ENCODE results near the gene NFIX.

The NFIX gene

DNA sequence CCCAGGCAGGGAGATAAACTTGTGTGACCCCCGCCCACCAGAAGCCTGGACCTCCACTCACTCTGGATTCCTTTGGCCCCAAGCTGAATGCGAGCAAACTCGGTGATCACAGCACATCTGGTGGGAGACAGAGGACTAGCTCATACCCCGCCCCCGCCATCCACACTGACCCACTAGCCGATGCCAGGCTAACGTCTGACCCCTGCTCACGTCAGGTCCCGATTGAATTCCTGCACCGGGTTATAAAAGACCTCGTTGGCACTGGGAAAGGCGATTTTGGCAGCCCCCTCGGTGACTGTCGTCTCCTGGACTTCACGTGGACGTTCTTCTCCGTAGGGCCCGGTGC is 120.6 kb downstream of the NFIX start:
- no peak for DNase-seq

DNA sequence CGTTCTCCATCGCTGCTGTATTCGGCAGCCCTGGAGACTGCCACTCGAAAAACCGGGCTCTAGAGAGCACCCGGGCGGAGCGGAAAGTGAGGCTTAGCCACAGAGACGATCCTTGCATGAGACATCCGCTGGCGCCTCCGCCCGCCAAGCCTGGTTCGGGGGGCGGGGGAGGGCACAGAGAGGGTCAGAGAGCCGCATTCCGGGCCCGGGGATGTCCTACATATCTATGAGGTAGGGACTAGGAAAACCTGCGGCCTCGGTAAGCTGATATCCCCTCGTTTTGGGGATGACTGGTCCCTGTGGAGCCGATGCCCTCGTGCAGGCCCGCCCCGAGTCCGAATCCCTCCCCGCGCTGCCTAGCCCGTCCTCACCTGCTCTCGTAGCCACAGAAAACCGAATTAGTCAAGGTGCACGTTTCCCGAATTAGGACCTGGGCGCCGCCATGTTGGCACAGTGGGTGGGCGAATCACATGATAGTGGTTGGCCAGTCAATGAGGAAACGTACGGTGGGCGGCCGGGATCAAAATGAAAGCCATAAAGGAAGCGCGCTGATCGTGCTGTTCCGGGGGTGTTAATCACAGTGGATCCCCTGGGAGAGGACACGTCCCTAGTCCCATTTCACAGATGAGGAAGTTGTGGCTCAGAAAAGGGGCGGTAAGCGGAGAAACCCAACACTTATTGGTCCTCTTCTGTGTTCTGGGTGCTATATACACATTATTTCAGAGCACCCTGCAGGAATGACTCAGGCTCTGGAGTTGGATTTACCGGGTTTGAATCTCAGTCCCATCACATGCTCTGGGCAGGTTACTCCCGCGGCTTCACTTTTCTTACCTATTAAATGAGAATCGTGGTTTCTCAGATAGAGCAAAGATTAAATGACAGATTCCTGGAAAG is 121.3 kb downstream of the NFIX start, which contains the start of gene TRMT1:
TSS of gene TRMT1 (minus strand) at position 459 of the 894 bp plus-strand sequence. CDS start at position 118, 341 bp downstream.
- peak; percentile 65 for DNase-seq

- no peak for DNase-seq
Measured at GRCh38 chr19:13117176-13117771, 122.0 kb downstream of the NFIX start.

DNA sequence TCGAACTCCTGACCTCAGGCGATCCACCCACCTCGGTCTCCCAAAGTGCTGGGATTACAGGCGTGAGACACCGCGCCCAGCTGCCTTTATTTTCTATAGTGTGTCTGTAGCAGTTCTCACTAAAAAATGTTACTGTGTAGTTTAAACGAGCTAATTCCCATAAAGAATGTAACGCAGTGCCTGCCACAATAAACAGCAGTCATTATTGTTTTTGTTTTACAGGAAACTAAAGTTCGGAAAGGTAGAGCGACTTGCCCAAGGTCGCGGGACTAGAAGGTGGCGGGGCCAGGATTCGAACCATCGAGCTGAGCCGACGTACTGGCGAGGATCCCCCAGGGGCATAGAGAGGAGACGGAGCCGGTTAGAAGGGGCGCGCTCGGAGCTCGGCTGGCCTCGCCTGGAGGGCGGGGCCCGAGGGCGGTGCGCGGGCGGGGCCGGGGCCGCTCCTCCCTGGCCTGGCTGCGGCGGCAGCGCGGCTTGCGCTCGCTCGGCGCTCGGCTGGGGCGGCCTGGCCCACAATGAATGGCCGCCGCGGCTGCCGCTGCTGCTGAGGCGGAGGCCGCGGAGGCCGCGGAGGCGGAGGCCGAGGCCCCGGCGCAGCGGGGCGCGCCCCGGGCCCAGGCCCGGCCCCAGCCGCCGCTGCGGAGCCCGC is 122.6 kb downstream of the NFIX start, which contains the start of gene NACC1:
TSS of gene NACC1 (plus strand) at position 493 of the 652 bp plus-strand sequence. CDS start 16,944 bp downstream, outside the sequence.
- peak; percentile 55 for DNase-seq

DNA sequence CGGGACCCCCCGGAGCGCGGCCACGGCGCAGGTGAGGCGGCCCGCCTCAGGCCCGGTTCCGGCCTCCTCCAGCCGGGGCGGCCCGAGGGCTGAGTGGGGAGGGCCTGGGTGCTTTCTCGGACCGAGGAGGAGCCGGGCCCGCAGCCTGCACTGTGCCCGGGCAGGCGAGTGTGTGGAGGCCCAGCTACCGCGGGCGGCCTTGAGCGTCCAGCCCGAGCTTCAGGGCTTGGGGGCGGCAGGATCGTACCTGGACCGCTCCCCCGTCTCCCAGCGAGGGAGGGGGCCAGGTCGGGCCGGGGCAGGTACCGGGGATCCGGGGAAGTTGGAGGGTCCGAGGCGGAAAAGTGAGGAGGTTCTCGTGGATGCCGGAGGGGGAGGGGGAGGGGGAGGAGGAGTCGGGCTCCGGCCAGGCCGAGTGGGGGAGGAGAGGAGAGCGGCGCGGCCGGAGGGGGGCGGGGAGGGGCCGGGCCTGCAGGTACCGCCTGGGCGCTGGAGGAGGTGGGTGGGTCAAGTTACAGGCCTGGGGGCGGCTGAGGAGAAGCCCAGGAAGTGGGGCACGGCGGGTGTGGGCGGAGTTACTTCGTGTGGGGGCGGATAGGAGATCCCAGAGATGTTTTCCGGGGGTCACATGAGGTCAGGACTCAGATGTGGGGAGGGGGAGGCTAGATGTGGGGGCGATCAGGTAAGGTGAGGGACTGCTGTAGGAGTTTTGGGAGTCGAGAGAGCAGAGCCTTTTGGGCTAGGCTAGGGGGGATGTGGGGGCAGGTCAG is 123.3 kb downstream of the NFIX start:
- DNase-seq = peak; percentile 14

DNA sequence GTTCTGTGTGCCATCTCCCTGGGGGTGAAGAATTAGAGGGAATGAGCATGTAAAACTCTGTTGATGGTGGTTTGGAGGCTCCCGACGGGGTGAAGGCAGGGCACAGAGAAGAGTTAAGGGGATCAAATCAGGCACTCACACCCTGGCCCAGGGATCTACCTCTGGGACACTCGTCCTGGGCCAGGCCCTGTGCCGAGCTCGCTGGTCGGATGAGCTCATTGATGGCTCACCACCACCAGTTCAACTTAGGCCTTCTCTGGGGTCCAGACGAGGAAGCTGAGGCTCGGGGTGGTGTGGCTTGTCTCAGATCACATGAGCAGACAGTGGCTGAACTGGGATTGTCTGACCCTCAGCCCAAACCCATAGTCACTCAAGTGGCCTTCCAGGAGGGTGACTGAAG is 124.4 kb downstream of the NFIX start:
- no peak for DNase-seq

DNA sequence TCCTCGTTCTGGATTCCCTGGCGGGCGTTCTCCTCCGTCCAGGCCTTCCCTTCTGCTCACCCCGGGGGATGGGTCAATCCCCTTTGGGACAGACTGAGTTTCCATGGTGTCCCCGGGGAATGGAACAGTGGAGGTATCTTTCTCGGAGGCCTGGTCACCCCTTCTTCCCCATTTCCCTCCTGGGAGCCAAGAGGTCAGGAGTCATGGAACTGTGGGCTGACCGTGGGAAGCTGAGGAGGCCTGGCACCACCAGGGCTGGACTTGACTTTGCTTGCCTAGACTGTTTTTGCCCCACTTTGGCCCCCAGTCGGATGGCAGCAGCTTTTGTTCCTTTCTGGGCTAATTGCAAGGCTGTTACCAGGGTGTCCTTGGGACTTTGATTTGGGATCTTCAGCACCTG is 124.8 kb downstream of the NFIX start:
- no peak for DNase-seq

- DNase-seq = no peak
Measured at GRCh38 chr19:13120817-13121216, 125.5 kb downstream of the NFIX start.

- DNase-seq = no peak
Measured at GRCh38 chr19:13121551-13122274, 126.4 kb downstream of the NFIX start.

GRCh38 chr19:13122275-13122878 is 127.1 kb downstream of the NFIX start:
- DNase-seq = no peak

DNA sequence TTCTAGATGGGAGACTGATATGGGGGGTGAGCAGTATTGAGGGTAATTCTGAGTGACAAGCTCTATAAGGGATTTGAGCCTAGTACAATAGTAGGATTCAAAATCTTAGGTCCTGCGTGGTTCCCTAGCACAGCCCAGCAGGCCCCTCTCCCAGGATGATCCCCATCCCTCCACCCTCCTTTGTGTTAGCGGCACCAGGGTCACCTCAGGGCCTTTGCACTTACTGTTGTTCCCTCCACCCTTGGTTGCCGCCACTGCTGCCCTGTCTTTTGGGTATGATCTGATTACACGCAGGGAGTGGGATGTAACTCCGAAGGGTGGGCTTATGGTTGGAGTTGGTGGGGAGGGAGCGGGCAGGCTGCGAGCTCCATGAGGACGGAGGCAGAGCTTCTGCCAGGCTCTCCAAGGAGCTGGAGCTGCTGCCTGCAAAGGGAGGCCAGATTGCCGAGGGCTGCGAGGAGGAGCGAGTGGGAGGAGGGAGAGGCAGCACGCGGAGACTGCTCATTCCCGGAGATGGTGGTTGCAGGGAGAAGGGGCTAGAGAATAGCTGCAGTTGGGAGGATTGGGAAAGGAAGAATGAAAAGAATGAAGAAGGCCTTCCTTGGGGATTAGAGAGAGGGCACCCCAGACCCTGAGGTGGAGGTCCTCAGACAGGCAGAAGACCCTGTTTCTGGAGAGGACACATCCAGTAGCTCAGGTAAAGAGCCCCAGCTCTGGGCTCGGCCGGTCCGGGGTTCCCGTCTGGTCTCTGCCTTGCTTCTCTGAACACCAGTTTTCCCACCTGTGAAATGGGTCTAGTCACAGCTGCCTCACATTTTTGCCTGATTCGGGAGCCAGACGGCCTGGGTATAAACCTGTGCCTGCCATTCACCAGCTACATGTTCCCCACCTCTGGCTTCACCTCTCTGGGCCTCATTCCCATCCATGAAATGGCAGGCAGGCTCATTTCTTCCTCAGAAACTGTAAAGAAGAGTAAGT is 128.0 kb downstream of the NFIX start:
- DNase-seq = no peak

DNA sequence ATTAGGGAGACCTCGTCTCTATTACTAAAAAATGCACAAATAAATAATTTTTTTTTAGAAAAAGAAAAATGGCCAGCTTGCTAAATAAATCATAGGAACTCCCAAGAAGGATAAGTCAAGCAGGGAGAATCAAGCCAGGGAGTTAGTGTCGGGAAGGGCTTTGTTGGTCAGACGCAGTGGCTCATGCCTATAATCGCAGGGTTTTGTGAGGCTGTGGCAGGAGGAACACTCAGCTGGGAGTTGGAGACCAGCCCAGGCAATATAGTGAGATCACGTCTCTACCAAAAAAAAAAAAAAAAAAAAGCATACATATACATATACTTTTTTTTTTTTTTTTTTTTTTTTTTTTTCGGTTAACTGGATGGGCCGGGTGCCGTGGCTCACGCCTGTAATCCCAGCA is 131.8 kb downstream of the NFIX start:
- no peak for DNase-seq

DNA sequence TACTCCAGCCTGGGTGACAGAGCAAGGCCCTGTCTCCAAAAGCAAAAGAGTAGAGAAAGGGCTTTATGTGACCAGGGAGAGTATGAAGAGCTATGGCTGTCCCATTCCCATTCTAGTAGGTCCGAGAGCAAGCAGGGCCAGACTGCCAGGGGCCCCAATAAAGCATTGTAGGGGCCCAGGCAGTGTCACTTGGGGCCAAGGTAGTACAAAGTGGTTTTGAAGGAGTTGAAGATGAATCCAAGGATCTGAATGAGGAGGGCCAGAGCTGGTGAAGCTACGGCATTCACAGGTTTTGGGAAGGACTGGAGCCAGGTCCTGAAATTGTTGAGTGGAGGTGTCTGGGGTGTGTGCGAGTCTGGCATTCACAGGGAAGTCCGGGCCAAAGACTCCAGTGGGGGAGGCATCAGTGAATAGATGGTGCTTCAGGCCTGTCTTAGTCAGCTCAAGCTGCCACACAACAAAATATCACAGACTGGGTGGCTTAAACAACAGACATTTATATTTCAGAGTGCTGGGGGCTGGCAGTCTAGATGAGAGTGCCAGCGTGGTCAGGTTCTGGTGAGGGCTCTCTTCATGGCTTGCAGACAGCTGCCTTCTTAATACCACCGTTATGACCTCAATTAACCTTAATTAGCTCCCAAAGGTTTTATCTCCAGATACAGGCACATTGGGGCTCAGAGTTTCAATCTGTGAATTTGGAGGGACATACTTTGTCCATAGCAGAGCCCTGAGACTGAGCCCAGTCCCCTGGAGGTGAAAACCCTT is 132.7 kb downstream of the NFIX start:
- DNase-seq = no peak

- DNase-seq = no peak
Measured at GRCh38 chr19:13128583-13128982, 133.3 kb downstream of the NFIX start.

DNA sequence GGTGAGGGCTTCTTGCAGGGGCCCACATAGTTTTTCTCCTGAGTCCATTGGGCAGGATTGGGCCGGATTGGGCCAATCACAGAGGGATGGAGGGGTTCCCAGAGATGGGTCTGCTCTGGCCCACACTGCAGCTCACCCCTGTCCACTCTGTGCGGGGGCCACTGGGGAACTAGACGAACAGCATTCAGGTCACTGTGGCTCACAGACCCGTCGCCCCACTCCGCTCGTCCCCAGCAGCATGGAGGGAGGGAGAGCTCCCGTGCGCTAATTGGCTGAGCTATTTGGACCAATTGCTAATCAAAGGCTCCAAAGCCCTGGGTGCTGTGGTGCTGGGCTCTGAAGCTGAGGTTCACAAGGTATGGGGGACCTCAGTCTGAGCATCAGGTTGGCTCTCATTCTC is 134.1 kb downstream of the NFIX start:
- DNase-seq = no peak

DNA sequence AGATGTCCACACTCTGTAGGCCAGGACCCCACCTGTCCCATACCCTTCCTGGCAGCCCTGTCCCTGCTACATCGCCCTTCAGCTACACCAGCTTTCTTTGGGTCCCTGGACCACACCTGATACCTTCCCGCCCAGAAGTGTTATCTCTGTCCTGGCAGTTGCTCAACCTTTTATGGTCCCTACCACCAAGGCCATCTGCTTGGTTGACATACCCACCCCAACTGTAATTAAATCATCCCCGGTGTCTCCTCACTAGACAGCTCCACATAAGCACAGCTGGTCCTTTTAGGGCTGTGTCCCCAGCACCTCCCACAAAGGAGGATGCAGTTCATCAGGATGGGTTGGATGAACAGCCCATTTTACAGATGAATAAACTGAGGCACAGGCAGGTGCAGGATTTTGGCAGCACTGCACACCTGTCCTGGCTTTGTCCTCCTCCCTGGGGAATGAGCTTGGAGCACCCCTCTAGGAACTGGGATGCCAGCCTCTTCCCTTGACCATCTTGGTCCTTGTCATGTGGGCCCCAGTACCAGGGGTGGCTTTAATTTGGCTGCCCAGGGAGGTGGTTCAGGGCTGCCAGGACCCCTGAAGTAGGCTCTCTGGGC is 135.7 kb downstream of the NFIX start:
- no peak for DNase-seq

DNA sequence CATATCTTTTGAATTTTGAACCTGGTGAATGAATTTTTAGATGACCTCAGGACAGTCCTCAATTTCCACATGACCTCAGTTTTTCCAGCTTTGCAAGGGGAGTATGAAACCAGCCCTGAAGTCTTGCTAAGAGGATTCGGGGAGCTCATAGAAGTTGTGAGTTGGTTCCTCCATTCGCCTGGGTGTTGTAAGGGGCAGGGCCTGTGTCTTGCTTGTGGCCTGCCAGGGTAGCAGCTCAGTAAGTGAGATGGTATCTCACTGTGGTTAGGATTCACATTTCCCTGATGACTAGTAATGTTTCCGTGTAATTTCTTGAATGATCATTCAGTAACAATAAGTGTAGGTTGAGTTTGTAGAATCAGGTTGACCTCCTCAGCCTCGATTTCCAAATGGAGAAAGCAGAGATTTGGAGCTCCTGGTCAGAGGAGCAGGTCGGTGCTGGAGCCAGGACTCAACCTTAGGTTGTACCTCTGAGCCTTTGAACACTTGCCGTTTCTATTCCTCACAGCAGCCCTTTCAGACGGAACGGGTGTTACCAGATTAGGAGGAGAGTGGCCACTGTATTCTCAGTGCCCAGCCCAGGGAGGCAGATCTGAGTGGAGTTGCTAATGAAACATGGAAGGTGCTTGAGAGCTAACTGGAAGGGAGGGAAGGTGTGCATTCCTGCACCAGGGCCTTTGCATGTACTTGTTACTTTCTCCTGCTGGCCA is 137.4 kb downstream of the NFIX start:
- no peak for DNase-seq

DNA sequence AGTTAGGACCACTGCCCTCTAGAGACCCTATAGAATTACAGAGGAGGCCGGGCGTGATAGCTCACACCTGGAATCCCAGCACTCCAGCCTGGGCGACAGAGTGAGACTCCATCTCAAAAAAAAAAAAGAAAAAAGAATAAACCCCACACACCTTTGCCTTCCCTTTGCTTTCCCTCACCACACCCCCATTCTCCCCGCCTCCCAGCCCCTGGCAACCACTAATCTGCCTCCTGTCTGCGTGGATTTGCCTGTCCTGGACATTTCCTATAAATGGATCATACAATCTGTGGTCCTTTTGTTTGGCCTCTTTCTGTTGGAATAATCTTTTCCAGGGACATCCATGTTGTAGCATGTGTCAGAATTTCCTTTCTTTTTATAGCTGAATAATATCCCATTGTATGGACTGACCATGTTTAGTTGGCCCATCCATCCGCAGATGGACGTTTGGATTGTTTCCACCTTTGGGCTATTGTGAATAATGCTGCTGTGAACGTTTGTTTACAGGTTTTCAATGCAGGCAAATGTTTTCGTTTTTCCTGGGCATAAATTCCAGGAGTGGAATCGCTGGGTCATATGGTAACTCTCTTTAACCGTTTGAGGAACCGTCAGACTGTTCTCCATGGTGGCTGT is 138.1 kb downstream of the NFIX start:
- no peak for DNase-seq
